Measurements from ENCODE around the gene HPCA. TPM values are rescaled to one million over a fixed set of nuclear protein-coding genes. Genes with fewer than 3 reads are reported as not detected.

HPCA gene
- total and polyA plus RNA-seq, 2 experiments from 2014 or later: not detected

GRCh38 chr1:32873484-32873883 lies 12.8 kb upstream of the HPCA start:
- no peak for DNase-seq
- no peak overlapping the region for H2AFZ ChIP-seq
- 63 to 66% methylated on average over 5 of the region's 5 CpGs for whole genome bisulfite sequencing, 2 experiments (ENCODE audit: low coverage in 1 of 2, low lambda C conversion rate in 2 of 2, missing lambda C conversion rate in 2 of 2)
- H3K9me2 ChIP-seq (ENCODE audit: insufficient read depth): no peaks in the 10 kb centered on the region
- no peak overlapping the region for H3K9ac ChIP-seq
- no peaks in the 10 kb centered on the region; the same call in 1 of the 2 replicates for H3F3A ChIP-seq (ENCODE audit: insufficient read depth)
- no peaks in the 10 kb centered on the region for H3K36me3 ChIP-seq (ENCODE audit: low read depth)
- no peak for TF ChIP-seq EZH2 (IDR thresholded peaks at IDR 0.05; ENCODE audit: insufficient read depth, poor library complexity, severe bottlenecking)
- no peak for TF ChIP-seq EZH2phosphoT487 (IDR thresholded peaks at IDR 0.05; ENCODE audit: insufficient read depth, low read depth)
- H4K20me1 ChIP-seq (ENCODE audit: insufficient read depth): no peaks in the 10 kb centered on the region
- H3K4me2 ChIP-seq (ENCODE audit: unreplicated experiment): no peak overlapping the region
- H3K4me1 ChIP-seq (ENCODE audit: insufficient read depth): no peaks in the 10 kb centered on the region; the same call in 1 of the 2 replicates
- no peaks in the 10 kb centered on the region for H3K27me3 ChIP-seq (replicated peaks; ENCODE audit: insufficient read depth)
- H3K9me3 ChIP-seq (ENCODE audit: low read depth): no peaks in the 10 kb centered on the region
- H3K4me3 ChIP-seq: no peak overlapping the region
- in situ Hi-C loops (cut with MboI): no loop called here
- H3K79me2 ChIP-seq (ENCODE audit: insufficient read depth): no peaks in the 10 kb centered on the region
- no peak overlapping the region for H3K27ac ChIP-seq

- no peaks in the 10 kb centered on the region for H3K79me2 ChIP-seq (ENCODE audit: insufficient read depth)
- WGBS, 2 experiments (ENCODE audit: low coverage in 1 of 2, low lambda C conversion rate in 2 of 2, missing lambda C conversion rate in 2 of 2): 77 to 79% methylated on average over 5 of the region's 5 CpGs
- H2AFZ ChIP-seq: no peak overlapping the region
- H4K20me1 ChIP-seq (ENCODE audit: insufficient read depth): no peaks in the 10 kb centered on the region
- in situ Hi-C loops (cut with MboI): no loop called here
- no peaks in the 10 kb centered on the region; the same call in 1 of the 2 replicates for H3F3A ChIP-seq (ENCODE audit: insufficient read depth)
- H3K4me2 ChIP-seq (ENCODE audit: unreplicated experiment): no peak overlapping the region
- no peaks in the 10 kb centered on the region; the same call in 1 of the 2 replicates for H3K4me1 ChIP-seq (ENCODE audit: insufficient read depth)
- TF ChIP-seq EZH2phosphoT487 (IDR thresholded peaks at IDR 0.05; ENCODE audit: insufficient read depth, low read depth) (no peak), EZH2 (IDR thresholded peaks at IDR 0.05; ENCODE audit: insufficient read depth, poor library complexity, severe bottlenecking) (no peak)
- H3K27me3 ChIP-seq (replicated peaks; ENCODE audit: insufficient read depth): no peaks in the 10 kb centered on the region
- DNase-seq: no peak
- no peak overlapping the region for H3K4me3 ChIP-seq
- no peaks in the 10 kb centered on the region for H3K9me2 ChIP-seq (ENCODE audit: insufficient read depth)
- H3K36me3 ChIP-seq (ENCODE audit: low read depth): no peaks in the 10 kb centered on the region
- no peaks in the 10 kb centered on the region for H3K9me3 ChIP-seq (ENCODE audit: low read depth)
- no peak overlapping the region for H3K27ac ChIP-seq
- H3K9ac ChIP-seq: no peak overlapping the region
These were observed 11.2 kb upstream of the HPCA start for GRCh38 chr1:32874860-32875752.

GRCh38 chr1:32876341-32877210 lies 9.7 kb upstream of the HPCA start:
- Histone ChIP-seq H3K4me3 (no peak overlapping the region), H4K20me1 (ENCODE audit: insufficient read depth) (no peaks in the 10 kb centered on the region), H3K4me2 (ENCODE audit: unreplicated experiment) (no peak overlapping the region), H2AFZ (no peak overlapping the region), H3K9me3 (ENCODE audit: low read depth) (no peaks in the 10 kb centered on the region), H3K27ac (no peak overlapping the region), H3K9ac (no peak overlapping the region), H3K79me2 (ENCODE audit: insufficient read depth) (no peaks in the 10 kb centered on the region), H3K36me3 (ENCODE audit: low read depth) (no peaks in the 10 kb centered on the region), H3K4me1 (ENCODE audit: insufficient read depth) (no peaks in the 10 kb centered on the region), H3K27me3 (replicated peaks; ENCODE audit: insufficient read depth) (no peaks in the 10 kb centered on the region), H3F3A (ENCODE audit: insufficient read depth) (no peaks in the 10 kb centered on the region; the same call in 1 of the 2 replicates), H3K9me2 (ENCODE audit: insufficient read depth) (no peaks in the 10 kb centered on the region)
- WGBS, 2 experiments (ENCODE audit: low coverage in 1 of 2, low lambda C conversion rate in 2 of 2, missing lambda C conversion rate in 2 of 2): 32 to 36% methylated on average over 16 of the region's 16 CpGs
- in situ Hi-C loops (cut with MboI): no loop called here
- peak; percentile 67 for DNase-seq
- TF ChIP-seq EZH2 (IDR thresholded peaks at IDR 0.05; ENCODE audit: insufficient read depth, poor library complexity, severe bottlenecking) (no peak), EZH2phosphoT487 (IDR thresholded peaks at IDR 0.05; ENCODE audit: insufficient read depth, low read depth) (no peak)

Measured in GM23248 (cell line).